IPS-NIHi11 (cell line): ENCODE results near the gene DTX4.

Experiments used
- DNase-seq: peaks from one replicate; pipeline ENCODE4 v3.0.0; 2012; ENCODE audit warnings: mixed read lengths, low spot score

The DTX4 gene

DNA sequence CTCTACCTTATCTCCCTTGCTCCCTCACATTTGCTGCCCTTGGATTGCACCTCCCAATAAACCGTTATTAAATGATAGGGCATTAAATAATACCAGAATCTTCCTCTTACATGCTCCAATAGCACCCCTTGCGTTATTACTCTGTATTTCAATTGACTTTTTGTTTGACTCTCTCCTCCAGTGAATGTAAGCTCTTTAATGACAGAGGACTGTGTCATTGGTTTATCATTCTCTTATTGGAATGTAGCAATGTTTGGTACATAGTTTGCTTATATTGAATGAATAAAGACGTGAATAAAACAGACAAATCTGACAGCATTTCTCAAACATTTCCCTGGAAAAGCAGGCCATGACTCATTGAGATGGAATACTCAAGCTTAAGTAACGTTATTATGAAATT lies 49.5 kb downstream of the DTX4 start:
- DNase-seq: no peak

DNA sequence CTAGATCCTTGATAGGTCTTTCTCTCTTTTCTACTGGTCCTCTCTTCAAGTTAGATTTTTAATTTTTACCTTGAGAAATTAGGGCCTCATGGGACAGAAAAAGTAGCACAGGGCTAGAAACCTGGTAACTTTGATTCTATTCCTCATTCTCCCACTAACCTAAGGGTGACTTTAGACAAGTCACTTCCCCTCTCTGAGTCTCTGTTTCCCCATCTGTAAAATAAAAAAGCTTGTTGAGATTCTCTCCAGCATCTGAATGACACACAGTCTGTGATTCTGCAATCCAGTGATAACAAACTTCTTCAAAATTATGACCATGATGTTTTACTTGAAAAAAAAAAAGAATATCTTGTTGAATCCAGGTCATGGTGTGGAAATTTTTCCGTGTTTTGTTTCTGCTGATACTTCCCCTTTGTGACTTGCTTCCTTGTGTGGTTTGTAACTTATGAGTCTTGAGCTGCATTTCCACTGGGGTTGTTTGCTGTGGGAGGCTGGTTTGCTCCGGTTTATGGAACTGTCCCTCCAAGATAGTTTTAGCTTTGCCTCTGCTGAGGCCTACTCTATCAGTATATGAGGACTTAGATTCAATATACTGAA lies 50.6 kb downstream of the DTX4 start:
- DNase-seq: no peak

DNA sequence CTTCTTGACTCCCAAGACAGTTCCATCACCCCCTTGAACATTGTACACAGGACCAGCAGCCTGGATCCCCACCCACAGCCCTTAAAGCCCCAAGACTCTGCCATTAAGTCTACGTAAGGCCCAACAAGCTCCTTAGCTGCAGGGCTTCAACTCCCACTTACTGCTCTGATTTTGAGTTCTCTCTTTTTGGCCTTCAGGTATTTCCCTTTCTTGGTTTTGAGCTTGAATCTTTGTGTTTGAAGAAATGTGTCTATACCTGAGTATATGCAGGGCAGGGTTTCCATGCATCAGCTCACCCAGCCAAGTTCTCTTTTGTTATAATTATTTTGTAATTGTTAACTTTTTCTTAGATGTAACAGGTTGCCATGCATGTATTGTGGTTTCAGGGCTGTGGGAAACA lies 51.2 kb downstream of the DTX4 start:
- DNase-seq: no peak

DNA sequence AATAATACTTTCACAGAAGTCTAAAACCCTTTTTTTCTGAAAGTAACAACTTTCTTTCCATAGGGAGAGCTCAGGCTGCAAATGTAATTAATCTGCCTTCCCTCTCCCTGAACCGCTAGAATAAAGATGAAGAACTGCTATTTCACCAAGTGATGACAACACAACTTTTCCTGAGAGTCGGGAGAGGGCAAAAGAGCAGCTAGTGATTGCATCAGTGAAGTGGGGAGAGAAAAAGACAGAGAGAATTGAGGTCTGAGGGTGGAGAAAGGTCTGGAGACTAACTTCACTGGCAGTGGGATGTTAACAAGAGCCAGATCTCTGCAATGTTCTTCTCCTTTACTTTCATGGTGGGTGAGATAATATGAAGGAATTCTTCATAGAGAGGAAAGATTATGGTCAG lies 51.7 kb downstream of the DTX4 start:
- DNase-seq: no peak

DNA sequence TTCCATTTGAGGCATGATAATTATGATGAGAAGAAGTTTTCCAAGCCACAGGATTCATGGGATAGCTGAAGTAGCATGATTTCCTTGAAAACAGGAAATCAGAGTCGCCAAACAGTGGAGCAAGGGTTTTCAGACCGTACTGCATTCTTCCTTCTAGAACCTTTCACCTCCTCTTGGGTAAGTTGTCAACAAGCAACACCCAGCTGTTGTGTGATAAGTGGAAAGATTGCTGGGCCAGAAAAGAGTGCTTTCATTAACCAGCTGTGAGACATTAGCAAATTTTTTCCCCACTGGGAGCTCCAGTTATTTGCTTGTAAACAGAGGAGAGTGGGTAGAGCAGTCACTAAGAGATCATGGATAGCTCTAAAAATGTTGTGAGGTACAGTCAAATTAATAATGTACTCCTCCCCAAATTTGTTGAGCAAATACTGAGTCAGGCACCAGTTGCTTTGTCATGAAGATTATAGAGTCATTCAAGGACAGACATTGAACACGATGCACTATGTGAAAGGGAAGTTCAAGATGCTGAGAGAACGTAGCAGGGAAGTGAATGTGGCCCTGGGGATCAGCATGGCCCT lies 52.5 kb downstream of the DTX4 start:
- DNase-seq: no peak

DNA sequence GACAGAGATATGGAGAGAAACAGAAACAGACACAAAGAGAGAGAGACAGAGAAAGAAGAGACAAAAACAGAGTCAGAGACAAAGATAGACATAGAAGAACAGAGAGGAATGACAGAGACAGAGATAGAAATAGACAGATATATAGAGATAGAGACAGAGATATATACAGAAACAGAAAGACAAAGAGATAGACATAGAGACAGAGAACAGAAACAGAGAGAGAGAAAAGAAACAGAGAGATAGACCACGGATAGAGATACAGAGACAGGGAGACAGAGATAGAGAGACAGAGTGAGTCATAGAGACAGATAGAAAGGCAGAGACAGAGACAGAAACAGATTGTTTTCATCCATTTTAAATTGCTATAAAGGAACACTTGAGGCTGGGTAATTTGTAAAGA lies 53.1 kb downstream of the DTX4 start:
- no peak for DNase-seq

DNA sequence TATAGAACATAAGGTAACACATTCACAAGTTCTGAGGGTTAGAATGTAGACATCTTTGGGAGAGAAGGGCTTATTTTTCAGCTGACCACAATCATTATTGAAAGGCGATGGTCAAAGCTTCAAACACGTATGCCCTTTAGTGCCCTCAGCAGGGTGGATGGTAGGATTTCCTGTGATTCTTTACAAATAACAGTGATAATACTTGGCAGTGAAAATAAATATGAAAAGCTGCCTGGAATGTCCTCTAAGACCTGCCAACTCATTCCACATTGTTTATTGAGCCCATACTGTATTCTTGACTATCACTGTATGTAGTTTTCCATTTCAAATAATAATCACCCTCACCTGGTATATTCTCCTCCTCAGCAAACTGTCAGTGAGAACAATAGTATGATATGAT lies 54.5 kb downstream of the DTX4 start:
- no peak for DNase-seq

DNA sequence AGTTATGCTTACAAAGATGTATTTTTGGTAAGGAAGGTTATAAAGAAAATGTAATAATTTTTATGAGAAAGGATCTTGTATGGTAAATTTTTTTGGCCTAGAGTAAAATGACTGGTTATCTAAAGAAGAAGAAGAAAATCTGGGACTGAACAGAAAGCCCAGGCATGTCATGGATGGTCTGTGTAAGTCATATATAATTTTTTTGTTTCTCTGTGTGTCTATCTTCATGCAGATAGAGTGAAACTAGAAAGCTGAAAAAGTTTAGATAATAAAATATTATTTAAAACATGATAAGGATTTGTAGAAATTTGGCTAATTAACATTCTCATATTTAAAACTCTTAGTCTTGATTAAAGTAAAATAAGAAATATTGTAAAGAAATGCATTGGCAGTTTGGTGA lies 68.4 kb downstream of the DTX4 start:
- DNase-seq: no peak

DNA sequence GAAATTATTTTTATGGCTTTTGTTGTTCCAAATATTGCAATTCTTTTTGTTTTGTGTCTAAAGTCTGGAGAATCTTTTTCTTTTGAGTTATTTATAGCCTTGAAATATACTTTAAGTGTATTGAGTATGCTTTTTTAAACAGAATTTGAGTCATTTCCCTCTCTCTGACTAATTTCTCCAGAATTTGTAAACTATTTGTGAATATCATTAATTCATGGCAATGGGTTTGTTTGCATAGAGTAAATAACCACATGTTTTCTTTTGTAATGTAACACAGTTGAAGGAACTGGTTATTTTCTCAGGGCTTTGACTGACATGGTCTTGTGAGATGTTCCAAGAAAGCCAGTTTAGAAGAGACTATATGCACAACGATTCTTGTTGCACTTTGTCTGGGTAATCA lies 71.7 kb downstream of the DTX4 start:
- no peak for DNase-seq

DNA sequence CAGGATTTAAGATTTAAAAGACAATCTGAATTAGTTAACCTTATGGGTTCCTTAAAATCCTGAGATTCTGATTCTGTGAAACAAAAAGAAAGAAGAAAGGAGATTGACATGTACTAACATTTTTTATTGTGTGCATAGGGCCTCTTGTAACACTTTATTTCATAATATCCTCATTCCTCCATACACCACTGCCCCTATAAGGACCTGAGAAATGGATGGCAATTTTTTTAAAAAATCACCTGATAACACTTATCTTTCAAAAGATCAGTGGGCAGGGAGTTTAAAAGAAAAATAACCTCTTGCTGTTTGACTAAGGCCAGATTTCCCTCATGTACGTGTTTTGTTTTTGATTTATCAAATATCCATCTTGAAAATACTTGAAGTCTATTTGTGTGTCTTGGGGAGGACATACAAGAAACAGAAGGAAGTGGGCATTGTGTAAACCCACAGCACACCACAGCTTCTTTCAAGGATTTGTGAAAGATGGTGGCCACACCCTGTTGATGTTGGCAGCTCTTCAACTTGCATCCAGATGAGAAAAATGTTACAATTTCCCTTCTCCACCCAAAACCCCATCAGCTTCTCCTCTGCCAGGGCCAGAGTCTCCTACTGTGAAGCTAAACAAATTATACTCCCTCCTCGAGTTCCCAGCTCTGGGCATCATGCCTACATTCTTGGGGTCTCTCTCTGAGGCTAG lies 75.7 kb downstream of the DTX4 start:
- DNase-seq: no peak

DNA sequence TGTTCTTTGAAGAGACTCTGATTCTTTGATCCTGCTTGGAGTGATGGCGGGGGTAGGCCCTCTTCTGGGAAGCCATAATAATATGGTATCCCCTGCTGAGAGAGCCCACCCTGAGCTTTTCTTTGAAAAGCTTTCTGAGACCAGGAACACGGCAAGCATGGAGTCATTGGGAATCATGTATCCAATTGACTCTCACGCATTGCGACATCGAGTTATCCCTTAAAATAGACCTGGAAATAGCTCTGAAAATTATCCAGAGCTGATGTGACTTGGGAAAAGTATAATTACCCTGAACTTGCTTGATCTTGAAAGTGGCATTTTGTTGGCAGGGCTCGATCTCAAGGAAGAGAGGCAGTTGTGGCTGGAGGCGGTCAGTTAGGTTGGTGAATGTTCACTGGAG lies 77.6 kb downstream of the DTX4 start:
- DNase-seq: no peak

DNA sequence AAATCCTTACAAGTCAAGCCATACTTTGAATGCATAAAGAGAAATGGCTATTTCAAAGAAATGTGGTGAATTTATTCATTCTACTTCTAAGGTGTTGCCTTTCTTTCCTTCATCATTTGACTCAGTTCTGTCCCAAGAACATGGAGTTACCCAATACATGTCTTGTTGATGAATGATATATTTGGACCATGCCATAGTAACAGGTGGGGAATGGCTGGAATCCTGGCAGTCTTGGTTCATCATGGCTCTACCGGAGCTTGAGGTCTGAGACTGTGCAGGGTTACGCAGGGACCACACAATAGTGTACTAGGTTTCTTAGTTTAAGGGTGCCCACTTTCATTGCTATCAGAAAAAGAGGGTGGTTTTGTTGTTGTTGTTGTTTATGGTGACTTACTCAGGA lies 81.1 kb downstream of the DTX4 start:
- no peak for DNase-seq

DNA sequence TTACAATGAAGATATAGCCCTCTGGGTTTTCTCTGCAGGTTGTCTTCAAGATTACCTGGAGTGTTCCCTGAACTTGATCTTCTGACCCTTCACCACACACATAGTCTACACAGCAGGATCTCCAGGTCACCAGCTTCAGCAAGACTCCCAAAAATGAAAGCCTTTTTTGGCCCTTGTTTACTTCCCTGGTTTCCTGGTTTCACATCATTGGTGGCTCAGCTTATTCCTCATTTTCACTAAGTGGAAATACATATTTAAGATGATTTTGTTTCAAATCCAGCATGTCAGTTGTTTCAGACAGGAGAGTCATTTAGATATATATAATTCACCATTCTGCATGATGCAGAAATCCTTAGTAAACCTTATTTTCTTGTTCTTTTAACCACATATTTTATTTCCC lies 82.4 kb downstream of the DTX4 start:
- DNase-seq: no peak

DNA sequence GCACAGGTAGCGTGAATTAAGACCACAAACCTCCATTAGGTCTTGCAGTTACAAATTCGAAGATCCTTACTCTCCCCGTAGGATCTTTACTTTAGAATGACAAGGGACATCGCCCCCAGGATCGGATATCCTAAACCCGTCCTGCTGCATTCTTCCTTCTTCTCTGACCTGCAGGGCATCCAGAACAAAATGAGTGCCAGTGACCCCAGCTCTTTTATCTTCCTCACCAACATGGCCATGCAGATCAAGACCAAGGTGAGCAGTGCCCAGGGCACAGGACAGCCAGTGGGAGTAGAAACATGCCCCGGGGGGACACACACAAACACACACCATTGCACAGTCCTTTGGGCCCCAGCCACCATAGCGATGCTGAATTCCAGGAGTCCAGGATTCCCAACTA lies 83.3 kb downstream of the DTX4 start:
- no peak for DNase-seq
